Fibroblast of villous mesenchyme (primary cell): Measurements from ENCODE around the gene STON2. TPM values are rescaled to one million over a fixed set of nuclear protein-coding genes. Genes with fewer than 3 reads are reported as not detected.
A peak's percentile ranks its signal among the peaks of the same experiment; 100 is the strongest.

ENCODE experiments used
- DNase-seq: peaks from one replicate; pipeline ENCODE4 v3.0.0-alpha.2; 2010; ENCODE audit warnings: low read depth
- H3K4me3 ChIP-seq: 2 replicates; pipeline ENCODE4 v1.5.1; 2011; ENCODE audit warnings: low read depth, mild to moderate bottlenecking, low read length
- CTCF ChIP-seq: IDR thresholded peaks from 2 replicates; pipeline ENCODE4 v1.5.1; 2012; ENCODE audit warnings: low read depth, mild to moderate bottlenecking, low read length; ENCODE audit not compliant: insufficient read depth
- total RNA-seq: library from RNA; depleted of rRNA; stranded (reverse); fragments of >200 nt; gene quantifications from 2 replicates; pipeline ENCODE4 v1.2.3, GENCODE V29; 2012

The STON2 gene
- total RNA-seq, 1 donor, result not detected

GRCh38 chr14:81273521-81273920, 126.6 kb downstream of the STON2 start:
- no peak for TF ChIP-seq CTCF
- no peak for DNase-seq
- no peak overlapping the region for H3K4me3 ChIP-seq

- no peak for DNase-seq
- H3K4me3 ChIP-seq, result no peak overlapping the region
- no peak for TF ChIP-seq CTCF
Observed at GRCh38 chr14:81272317-81272716, 127.8 kb downstream of the STON2 start.

GRCh38 chr14:81269979-81270375, 130.1 kb downstream of the STON2 start:
- DNase-seq, result no peak
- no peak for TF ChIP-seq CTCF
- H3K4me3 ChIP-seq, result no peak overlapping the region

GRCh38 chr14:81269100-81269978, 130.8 kb downstream of the STON2 start:
- TF ChIP-seq CTCF, result peak; percentile 71
- peak; percentile 72 for DNase-seq
- no peak overlapping the region for H3K4me3 ChIP-seq

- H3K4me3 ChIP-seq, result no peak overlapping the region
- TF ChIP-seq CTCF, result no peak
- no peak for DNase-seq
Observed at GRCh38 chr14:81268016-81268416, 132.1 kb downstream of the STON2 start.

GRCh38 chr14:81265636-81266169, 134.4 kb downstream of the STON2 start:
- no peak overlapping the region for H3K4me3 ChIP-seq
- no peak for TF ChIP-seq CTCF
- DNase-seq, result no peak
